IPS-15b (cell line): ENCODE measurements around the gene DGKZ.

Experiments
- H3K27me3 ChIP-seq: one replicate; pipeline ENCODE4 v1.6.1; 2013; ENCODE audit warnings: low read length; ENCODE audit not compliant: control insufficient read depth, insufficient read depth
- H3K36me3 ChIP-seq: one replicate; pipeline ENCODE4 v1.6.1; 2013; ENCODE audit warnings: low read length; ENCODE audit not compliant: control insufficient read depth, insufficient read depth
- H3K4me1 ChIP-seq: one replicate; pipeline ENCODE4 v1.6.1; 2013; ENCODE audit warnings: mild to moderate bottlenecking, low read length; ENCODE audit not compliant: control insufficient read depth, insufficient read depth
- H3K4me3 ChIP-seq: one replicate; pipeline ENCODE4 v1.5.1; 2013; ENCODE audit warnings: low read depth, low read length
- H3K9ac ChIP-seq: one replicate; pipeline ENCODE4 v1.6.1; 2013; ENCODE audit warnings: low read depth, mild to moderate bottlenecking, low read length
- H3K9me3 ChIP-seq: one replicate; pipeline ENCODE4 v1.6.1; 2013; ENCODE audit warnings: mild to moderate bottlenecking, low read length; ENCODE audit not compliant: control insufficient read depth, insufficient read depth

The DGKZ gene

DNA sequence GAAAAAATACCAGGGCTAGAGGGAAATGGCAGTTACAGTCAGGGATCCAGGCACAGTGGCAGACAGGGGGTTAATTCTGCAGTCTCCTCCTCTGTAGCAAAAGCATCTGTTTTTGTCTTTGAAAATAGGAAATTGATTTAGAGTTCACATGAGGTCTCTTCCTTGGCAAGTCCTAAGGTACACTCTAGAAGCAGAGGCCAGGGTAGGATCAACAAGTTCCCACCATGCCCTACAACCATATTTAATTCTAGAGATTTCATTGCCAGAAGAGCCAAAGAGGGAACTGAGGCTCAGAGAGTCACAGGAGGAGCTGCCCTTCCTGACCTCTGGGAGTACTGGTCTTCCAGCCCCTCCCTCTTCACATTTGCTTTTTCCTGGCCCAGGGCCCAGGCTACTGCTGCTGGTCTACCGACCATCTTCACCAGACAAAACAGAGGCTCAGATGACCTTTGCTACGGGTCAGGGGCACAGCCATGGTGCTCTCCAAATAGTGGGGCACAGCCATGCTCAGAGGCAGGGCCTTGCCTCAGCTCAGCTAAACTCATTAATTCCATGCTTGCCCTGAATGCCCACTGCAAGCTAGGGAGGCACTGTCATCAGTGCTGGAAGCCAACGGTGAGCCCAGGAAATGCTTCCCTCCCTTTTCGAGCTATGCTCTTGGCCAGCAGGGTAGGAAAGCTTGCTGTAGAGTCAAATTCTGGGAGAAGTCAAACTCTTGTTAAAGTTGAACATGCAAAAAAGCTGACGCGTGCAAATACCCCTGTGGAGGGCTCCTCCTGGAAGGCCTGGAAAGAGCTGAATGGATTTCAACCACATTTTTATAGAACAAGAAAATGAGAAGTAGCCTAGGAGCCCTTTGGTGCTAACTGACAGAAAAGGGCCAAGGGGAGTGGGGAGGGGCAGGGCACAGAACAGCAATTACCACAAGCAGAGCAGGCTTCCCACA, 56.0 kb downstream of the DGKZ start:
- Histone ChIP-seq H3K27me3 (no peaks in the 10 kb centered on the region), H3K4me3 (no peak overlapping the region), H3K36me3 (peaks cover 25% of the 10 kb centered on the region), H3K9me3 (no peaks in the 10 kb centered on the region), H3K4me1 (no peaks in the 10 kb centered on the region), H3K9ac (no peak overlapping the region)

GRCh38 chr11:46404476-46405017, 57.3 kb downstream of the DGKZ start:
- no peaks in the 10 kb centered on the region for H3K27me3 ChIP-seq
- H3K4me1 ChIP-seq, result no peaks in the 10 kb centered on the region
- peaks cover 32% of the 10 kb centered on the region for H3K36me3 ChIP-seq
- no peak overlapping the region for H3K4me3 ChIP-seq
- H3K9ac ChIP-seq, result no peak overlapping the region
- H3K9me3 ChIP-seq, result no peaks in the 10 kb centered on the region

GRCh38 chr11:46407635-46408034, 60.4 kb downstream of the DGKZ start:
- Histone ChIP-seq H3K4me1 (no peaks in the 10 kb centered on the region), H3K27me3 (no peaks in the 10 kb centered on the region), H3K9ac (no peak overlapping the region), H3K36me3 (peaks cover 30% of the 10 kb centered on the region), H3K4me3 (no peak overlapping the region), H3K9me3 (no peaks in the 10 kb centered on the region)

DNA sequence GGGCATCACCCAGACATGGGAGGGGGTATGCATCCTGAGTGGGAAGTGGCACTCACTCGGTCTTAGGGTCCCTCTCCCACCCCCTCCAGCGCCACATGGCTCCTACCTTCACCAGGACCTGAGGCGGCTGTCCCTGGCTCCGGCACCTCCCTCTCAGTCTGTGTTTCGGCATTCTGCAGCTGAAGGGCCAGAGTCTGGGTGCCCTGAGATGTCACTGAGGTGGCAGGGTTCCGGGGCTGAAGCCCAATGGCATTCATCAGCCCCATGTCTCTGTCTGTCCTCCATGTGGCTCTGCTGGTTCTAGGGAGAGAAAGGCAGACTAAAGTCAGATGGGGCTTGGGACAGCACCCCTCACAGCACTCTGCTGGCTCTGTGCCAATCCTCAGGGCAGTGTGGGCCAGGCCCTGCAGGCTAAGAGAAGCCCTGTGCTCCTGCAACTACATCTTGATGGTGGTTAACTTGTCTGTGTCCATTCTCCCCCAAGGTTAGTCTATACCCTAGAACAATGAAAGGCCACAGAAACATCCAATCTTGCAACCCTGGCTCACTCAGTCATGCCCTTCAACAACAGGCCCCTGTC, 61.2 kb downstream of the DGKZ start:
- Histone ChIP-seq H3K4me3 (no peak overlapping the region), H3K4me1 (no peaks in the 10 kb centered on the region), H3K36me3 (peaks cover 28% of the 10 kb centered on the region), H3K27me3 (no peaks in the 10 kb centered on the region), H3K9me3 (no peaks in the 10 kb centered on the region), H3K9ac (no peak overlapping the region)

DNA sequence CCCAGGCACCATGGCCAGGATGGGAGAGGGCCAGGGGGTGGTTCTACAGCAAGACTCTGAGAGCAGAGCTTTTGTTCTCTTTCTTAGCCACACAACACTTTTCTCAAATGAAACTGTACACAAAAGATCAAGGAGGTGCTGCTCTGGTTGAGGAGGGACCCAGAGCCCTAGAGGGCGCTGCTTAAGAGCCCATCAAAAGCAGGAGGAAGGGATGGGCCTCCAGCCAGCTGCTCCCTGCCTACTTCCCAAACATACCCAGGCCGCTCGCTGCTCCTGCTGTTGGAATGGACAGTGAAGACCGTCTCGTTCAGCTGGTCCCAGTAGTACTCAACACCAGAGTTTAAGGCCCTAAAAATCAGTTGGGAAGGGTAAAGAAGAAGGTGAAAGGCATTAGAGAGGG, 62.8 kb downstream of the DGKZ start:
- no peaks in the 10 kb centered on the region for H3K4me1 ChIP-seq
- peaks cover 35% of the 10 kb centered on the region for H3K36me3 ChIP-seq
- no peaks in the 10 kb centered on the region for H3K27me3 ChIP-seq
- H3K4me3 ChIP-seq, result no peak overlapping the region
- no peak overlapping the region for H3K9ac ChIP-seq
- no peaks in the 10 kb centered on the region for H3K9me3 ChIP-seq

GRCh38 chr11:46413760-46414465, 66.7 kb downstream of the DGKZ start:
- Histone ChIP-seq H3K4me3 (no peak overlapping the region), H3K36me3 (peaks cover 18% of the 10 kb centered on the region), H3K27me3 (no peaks in the 10 kb centered on the region), H3K9me3 (no peaks in the 10 kb centered on the region), H3K4me1 (no peaks in the 10 kb centered on the region), H3K9ac (no peak overlapping the region)

DNA sequence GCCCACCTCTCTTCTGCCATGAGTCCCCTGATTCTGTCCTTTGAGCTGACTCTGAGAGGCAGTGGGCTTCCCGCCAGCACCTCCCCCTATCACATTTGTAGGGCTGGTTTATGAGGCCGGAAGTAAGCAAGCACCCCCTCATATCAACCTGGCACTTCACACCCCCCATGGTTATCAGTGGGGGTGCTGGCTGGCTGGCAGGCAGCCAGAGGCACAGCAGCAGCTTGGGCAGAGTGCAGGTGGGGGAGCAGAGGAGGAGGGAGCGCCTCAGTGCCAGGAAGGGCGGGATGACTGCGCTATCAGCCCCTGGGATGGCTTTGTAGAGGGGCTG, 67.2 kb downstream of the DGKZ start:
- Histone ChIP-seq H3K36me3 (peaks cover 16% of the 10 kb centered on the region), H3K9me3 (no peaks in the 10 kb centered on the region), H3K4me1 (no peaks in the 10 kb centered on the region), H3K27me3 (no peaks in the 10 kb centered on the region), H3K4me3 (no peak overlapping the region), H3K9ac (no peak overlapping the region)

DNA sequence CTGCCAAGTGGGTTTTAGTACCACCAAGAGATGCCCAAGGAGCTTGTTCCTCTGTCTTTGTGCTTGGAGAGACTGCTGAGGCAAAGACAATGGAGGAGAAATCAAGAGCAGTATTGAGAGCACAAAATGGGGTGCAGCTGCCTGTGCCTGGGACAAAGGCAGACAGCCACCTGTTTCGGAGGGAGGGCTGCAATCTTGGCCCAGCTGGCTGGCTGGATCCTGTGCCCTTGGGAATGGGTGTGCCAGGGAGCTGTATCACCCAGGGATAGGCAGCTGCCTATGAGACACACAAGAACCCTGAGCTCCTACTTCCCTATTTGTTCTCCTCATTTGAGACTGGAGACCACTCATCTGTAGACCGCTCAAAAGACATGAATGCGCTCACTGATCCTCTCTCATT, 67.6 kb downstream of the DGKZ start:
- Histone ChIP-seq H3K4me3 (no peak overlapping the region), H3K9me3 (no peaks in the 10 kb centered on the region), H3K36me3 (peaks cover 11% of the 10 kb centered on the region), H3K9ac (no peak overlapping the region), H3K4me1 (no peaks in the 10 kb centered on the region), H3K27me3 (no peaks in the 10 kb centered on the region)

DNA sequence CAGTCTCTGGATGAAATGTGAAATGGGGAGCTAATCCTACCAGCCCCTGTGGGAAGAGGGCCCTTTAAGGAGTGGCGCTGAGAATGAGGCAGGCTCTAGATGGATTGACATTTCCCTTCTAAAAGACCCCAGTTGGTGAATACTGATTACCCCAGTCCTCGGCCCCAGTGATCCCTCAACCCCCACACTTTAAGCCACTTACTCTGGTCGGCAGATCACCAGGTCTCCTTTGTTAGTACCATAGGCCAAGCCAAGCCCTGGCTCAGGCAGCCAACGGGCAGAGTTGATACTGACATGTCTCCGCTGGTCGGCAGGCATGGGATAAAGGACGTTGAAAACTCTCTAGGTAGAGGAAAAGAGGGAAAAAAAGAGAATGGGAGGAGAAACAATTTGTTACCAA, 70.4 kb downstream of the DGKZ start:
- peaks cover 16% of the 10 kb centered on the region for H3K36me3 ChIP-seq
- H3K9ac ChIP-seq, result no peak overlapping the region
- H3K9me3 ChIP-seq, result no peaks in the 10 kb centered on the region
- H3K4me3 ChIP-seq, result no peak overlapping the region
- no peaks in the 10 kb centered on the region for H3K4me1 ChIP-seq
- H3K27me3 ChIP-seq, result no peaks in the 10 kb centered on the region

DNA sequence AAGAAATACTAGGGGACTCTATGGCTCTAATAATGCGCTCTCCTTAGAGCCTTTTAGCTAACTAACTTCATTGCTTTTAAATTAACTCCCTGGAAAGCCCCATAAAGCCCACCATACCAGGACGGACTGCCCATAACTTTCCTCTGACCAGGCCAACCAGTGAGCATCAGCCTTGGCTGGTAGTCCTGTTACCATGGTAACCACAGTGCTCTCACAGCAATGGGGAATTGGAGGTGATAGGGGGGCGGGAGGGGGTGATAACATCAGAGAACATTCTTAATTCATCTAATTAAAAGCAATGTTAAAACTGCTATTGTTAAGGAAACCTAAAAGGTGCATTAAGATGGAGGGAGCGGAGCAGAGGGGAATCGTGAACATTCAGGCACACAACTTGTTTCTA, 71.5 kb downstream of the DGKZ start:
- H3K27me3 ChIP-seq, result no peaks in the 10 kb centered on the region
- H3K9me3 ChIP-seq, result no peaks in the 10 kb centered on the region
- no peak overlapping the region for H3K4me3 ChIP-seq
- peaks cover 16% of the 10 kb centered on the region for H3K36me3 ChIP-seq
- H3K4me1 ChIP-seq, result no peaks in the 10 kb centered on the region
- no peak overlapping the region for H3K9ac ChIP-seq

DNA sequence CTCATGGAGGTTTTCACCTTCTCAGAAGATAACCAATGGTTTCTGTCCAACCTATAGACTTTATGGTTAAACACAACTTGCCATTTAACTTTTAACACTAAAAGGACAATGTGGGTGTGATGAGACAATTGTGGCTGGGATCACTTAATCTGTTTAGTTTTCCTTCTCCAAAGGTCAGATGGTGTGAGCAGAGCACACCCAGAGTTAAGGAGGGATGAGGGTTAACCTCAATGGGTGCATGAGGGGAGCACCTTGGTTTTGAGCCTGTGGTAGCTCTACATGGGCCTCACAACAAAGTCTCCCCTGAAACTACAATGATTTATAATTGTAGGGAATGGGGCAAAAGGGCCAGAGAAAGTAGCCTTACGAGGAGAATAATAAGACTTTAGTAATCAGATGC, 73.2 kb downstream of the DGKZ start:
- Histone ChIP-seq H3K4me3 (no peak overlapping the region), H3K27me3 (no peaks in the 10 kb centered on the region), H3K9ac (no peak overlapping the region), H3K36me3 (peaks cover 7% of the 10 kb centered on the region), H3K4me1 (no peaks in the 10 kb centered on the region), H3K9me3 (no peaks in the 10 kb centered on the region)
